ENCODE results near the gene TOP1.

Gene TOP1

GRCh38 chr20:41151134-41151869 is 122.7 kb downstream of the TOP1 start:
- DNase-seq, result no peak

- DNase-seq, result no peak
Observed at GRCh38 chr20:41152108-41152757, 123.6 kb downstream of the TOP1 start.

GRCh38 chr20:41154436-41155176 is 126.0 kb downstream of the TOP1 start:
- DNase-seq, result no peak

GRCh38 chr20:41155261-41155660 is 126.6 kb downstream of the TOP1 start:
- no peak for DNase-seq

GRCh38 chr20:41158082-41158625 is 129.5 kb downstream of the TOP1 start:
- no peak for DNase-seq

- DNase-seq, result no peak
Observed at GRCh38 chr20:41159547-41159946, 130.9 kb downstream of the TOP1 start.

GRCh38 chr20:41160686-41161085 is 132.1 kb downstream of the TOP1 start:
- DNase-seq, result no peak

- DNase-seq, result no peak
Observed at GRCh38 chr20:41161886-41162285, 133.3 kb downstream of the TOP1 start.

- no peak for DNase-seq
Observed at GRCh38 chr20:41162396-41162795, 133.8 kb downstream of the TOP1 start.

GRCh38 chr20:41163821-41164220 is 135.2 kb downstream of the TOP1 start:
- DNase-seq, result no peak

GRCh38 chr20:41165001-41165882 is 136.6 kb downstream of the TOP1 start:
- DNase-seq, result no peak

- DNase-seq, result no peak
Observed at GRCh38 chr20:41166201-41167117, 137.8 kb downstream of the TOP1 start.

- DNase-seq, result no peak
Observed at GRCh38 chr20:41167118-41167470, 138.5 kb downstream of the TOP1 start.

- no peak for DNase-seq
Observed at GRCh38 chr20:41167481-41168253, 139.0 kb downstream of the TOP1 start.

- no peak for DNase-seq
Observed at GRCh38 chr20:41168281-41169161, 139.9 kb downstream of the TOP1 start.

GRCh38 chr20:41169162-41169690 is 140.6 kb downstream of the TOP1 start:
- no peak for DNase-seq

GRCh38 chr20:41169791-41170351 is 141.2 kb downstream of the TOP1 start:
- DNase-seq, result no peak

GRCh38 chr20:41170386-41171105 is 141.9 kb downstream of the TOP1 start:
- DNase-seq, result no peak

Data from NCI-H146 (cell line).